Lower leg skin (tissue), 3 donors: ENCODE results near the gene MAD1L1.
"Not testable (repeated sequence)": the region's sequence is repeated elsewhere in the genome, so short reads cannot be mapped to it uniquely, and the experiment has no call there.

Experiments
- CTCF ChIP-seq, 3 donors: fragments of 450-650 bp; IDR thresholded peaks; one replicate each; pipeline ENCODE4 v1.5.1; 2016; ENCODE audit warnings: antibody characterized with exemption in 3 of 3, mild to moderate bottlenecking in 3 of 3, moderate library complexity in 2 of 3
- POLR2A ChIP-seq, 2 donors: fragments of 450-650 bp; IDR thresholded peaks; one replicate each; pipeline ENCODE4 v1.6.1; 2016 to 2017; ENCODE audit warnings: antibody characterized with exemption in 2 of 2, mild to moderate bottlenecking in 1 of 2, moderate library complexity in 1 of 2

GRCh38 chr7:1876641-1877040 lies 356.1 kb downstream of the MAD1L1 start:
- TF ChIP-seq CTCF, POLR2A (IDR thresholded peaks at IDR 0.05): not testable (repeated sequence)
